H9 (cell line): ENCODE results near the gene TTC23L. TPM values are rescaled to one million over a fixed set of nuclear protein-coding genes. Genes with fewer than 3 reads are reported as not detected.

Source experiments
- DNase-seq: peaks from one replicate; pipeline ENCODE4 v3.0.0-alpha.2; 2017
- H2AFZ ChIP-seq: one replicate; pipeline ENCODE4 v1.6.1; 2013; ENCODE audit warnings: mild to moderate bottlenecking, low read length, control low read depth, moderate library complexity
- H2AK5ac ChIP-seq: 2 replicates; pipeline ENCODE4 v1.6.1; 2013; ENCODE audit warnings: low read length, control low read depth, mixed read lengths; ENCODE audit not compliant: insufficient read length
- H2BK120ac ChIP-seq: one replicate; pipeline ENCODE4 v1.6.1; 2013; ENCODE audit warnings: low read depth, mild to moderate bottlenecking, low read length, control low read depth, inconsistent platforms; ENCODE audit not compliant: poor library complexity, severe bottlenecking
- H2BK12ac ChIP-seq: 2 replicates; pipeline ENCODE4 v1.6.1; 2013; ENCODE audit warnings: low read length, control low read depth, mixed read lengths, low read depth; ENCODE audit not compliant: insufficient read length
- H2BK15ac ChIP-seq: 2 replicates; pipeline ENCODE4 v1.6.1; 2013; ENCODE audit warnings: low read depth, low read length, control low read depth
- H2BK20ac ChIP-seq: one replicate; pipeline ENCODE4 v1.6.1; 2013; ENCODE audit warnings: low read depth, mild to moderate bottlenecking, low read length, control low read depth, inconsistent platforms; ENCODE audit not compliant: poor library complexity, severe bottlenecking
- H2BK5ac ChIP-seq: 2 replicates; pipeline ENCODE4 v1.6.1; 2013; ENCODE audit warnings: low read length, control low read depth, mixed read lengths; ENCODE audit not compliant: insufficient read length
- H3K14ac ChIP-seq: 2 replicates; pipeline ENCODE4 v1.6.1; 2013; ENCODE audit warnings: low read length, control low read depth; ENCODE audit not compliant: insufficient read depth
- H3K18ac ChIP-seq: 2 replicates; pipeline ENCODE4 v1.6.1; 2013; ENCODE audit warnings: low read depth, mild to moderate bottlenecking, mixed read lengths, low read length, control low read depth; ENCODE audit not compliant: insufficient read length
- H3K23ac ChIP-seq: 2 replicates; pipeline ENCODE4 v1.6.1; 2013; ENCODE audit warnings: low read length, control low read depth, mixed read lengths, low read depth; ENCODE audit not compliant: insufficient read length
- H3K23me2 ChIP-seq: 2 replicates; pipeline ENCODE4 v1.6.1; 2013; ENCODE audit warnings: low read depth, mild to moderate bottlenecking, mixed read lengths, low read length, control low read depth; ENCODE audit not compliant: insufficient read length, poor library complexity, severe bottlenecking
- H3K27ac ChIP-seq: 2 replicates; pipeline ENCODE4 v1.5.1; 2013; ENCODE audit warnings: low read length, control low read depth, mixed read lengths, low read depth; ENCODE audit not compliant: insufficient read length
- H3K27me3 ChIP-seq: 2 replicates; pipeline ENCODE4 v1.6.1; 2013; ENCODE audit warnings: low read length, control low read depth, inconsistent platforms; ENCODE audit not compliant: insufficient read depth
- H3K4ac ChIP-seq: 2 replicates; pipeline ENCODE4 v1.6.1; 2013; ENCODE audit warnings: low read depth, mild to moderate bottlenecking, control low read depth, inconsistent platforms, low read length, moderate library complexity
- H3K4me1 ChIP-seq: 2 replicates; pipeline ENCODE4 v1.6.1; 2013; ENCODE audit warnings: low read length, control low read depth, inconsistent platforms; ENCODE audit not compliant: insufficient read depth
- H3K4me2 ChIP-seq: 2 replicates; pipeline ENCODE4 v1.6.1; 2013; ENCODE audit warnings: low read length, control low read depth, mixed read lengths; ENCODE audit not compliant: insufficient read length, insufficient read depth
- H3K56ac ChIP-seq: 2 replicates; pipeline ENCODE4 v1.6.1; 2013; ENCODE audit warnings: low read depth, mild to moderate bottlenecking, mixed read lengths, low read length, control low read depth; ENCODE audit not compliant: insufficient read length
- H3K79me1 ChIP-seq: 2 replicates; pipeline ENCODE4 v1.6.1; 2013; ENCODE audit warnings: low read depth, mild to moderate bottlenecking, moderate library complexity, low read length, control low read depth, inconsistent platforms; ENCODE audit not compliant: insufficient read depth, poor library complexity, severe bottlenecking
- H3K79me2 ChIP-seq: 2 replicates; pipeline ENCODE4 v1.6.1; 2013; ENCODE audit warnings: low read length, control low read depth, inconsistent platforms; ENCODE audit not compliant: insufficient read depth
- H3K9ac ChIP-seq: 2 replicates; pipeline ENCODE4 v1.6.1; 2013; ENCODE audit warnings: low read length, control low read depth, mixed read lengths; ENCODE audit not compliant: insufficient read length; ENCODE audit errors: extremely low read depth
- H3K9me3 ChIP-seq: one replicate; pipeline ENCODE4 v1.6.1; 2013; ENCODE audit warnings: low read depth, low read length, inconsistent platforms; ENCODE audit not compliant: control insufficient read depth
- H3T11ph ChIP-seq: one replicate; pipeline ENCODE4 v1.6.1; 2013; ENCODE audit warnings: mild to moderate bottlenecking, low read length, control low read depth, inconsistent platforms
- H4K20me1 ChIP-seq: one replicate; pipeline ENCODE4 v1.6.1; 2013; ENCODE audit not compliant: control insufficient read depth, insufficient read length, insufficient read depth
- H4K5ac ChIP-seq: 2 replicates; pipeline ENCODE4 v1.6.1; 2013; ENCODE audit warnings: low read depth, mild to moderate bottlenecking, mixed read lengths, low read length, control low read depth; ENCODE audit not compliant: insufficient read length
- H4K8ac ChIP-seq: replicated peaks from 2 replicates; pipeline ENCODE4 v1.6.1; 2013; ENCODE audit warnings: low read length, control low read depth, mixed read lengths, low read depth; ENCODE audit not compliant: insufficient read length
- H4K91ac ChIP-seq: 2 replicates; pipeline ENCODE4 v1.6.1; 2013; ENCODE audit warnings: low read depth, mild to moderate bottlenecking, moderate library complexity, mixed read lengths, low read length, control low read depth; ENCODE audit not compliant: insufficient read length
- H3K27ac Mint-ChIP-seq, 3 experiments: 2 replicates in 2 of 3; 3 replicates in 1 of 3; pipeline ENCODE4 v1.8.0; 2020 to 2021; ENCODE audit warnings: mixed read lengths in 3 of 3, mild to moderate bottlenecking in 1 of 3, moderate library complexity in 1 of 3
- H3K27me3 Mint-ChIP-seq: 2 replicates; pipeline ENCODE4 v1.8.0; 2021; ENCODE audit warnings: low read depth, mild to moderate bottlenecking, moderate library complexity, mixed read lengths
- H3K36me3 Mint-ChIP-seq, 3 experiments: 2 replicates in 2 of 3; 3 replicates in 1 of 3; pipeline ENCODE4 v1.8.0; 2020 to 2021; ENCODE audit warnings: low read depth in 3 of 3, mixed read lengths in 3 of 3; ENCODE audit not compliant: insufficient read depth in 1 of 3
- H3K4me1 Mint-ChIP-seq, 2 experiments: 2 replicates each; pipeline ENCODE4 v1.8.0; 2020; ENCODE audit warnings: mixed read lengths in 2 of 2
- H3K4me3 Mint-ChIP-seq, 2 experiments: 2 replicates in 1 of 2; 3 replicates in 1 of 2; pipeline ENCODE4 v1.8.0; 2020 to 2021; ENCODE audit warnings: mild to moderate bottlenecking in 2 of 2, mixed read lengths in 2 of 2, moderate library complexity in 1 of 2
- H3K9me3 Mint-ChIP-seq, 2 experiments: 2 replicates in 1 of 2; 3 replicates in 1 of 2; pipeline ENCODE4 v1.8.0; 2020; ENCODE audit warnings: mild to moderate bottlenecking in 2 of 2, mixed read lengths in 2 of 2, moderate library complexity in 1 of 2
- WGBS: extraction: QIAGEN DNeasy Blood & Tissue Kit; methylation state at CpG from one replicate; pipeline ENCODE4 v1.1.7; 2013; ENCODE audit warnings: missing lambda C conversion rate, low lambda C conversion rate, mixed read lengths; ENCODE audit not compliant: insufficient read length; ENCODE audit errors: extremely low coverage; 5-methylcytosine and 5-hydroxymethylcytosine counted together
- total RNA-seq: library from RNA; stranded (reverse); gene quantifications from 2 replicates; pipeline ENCODE4 v1.2.1, GENCODE V29; 2021
- TF ChIP-seq, protein P1 (sequence below): fragments of 200-600 bp; sonication (generic); conservative IDR thresholded peaks from 3 replicates; pipeline ENCODE4 v1.8.0; 2021; ENCODE audit warnings: antibody characterized with exemption, mild to moderate bottlenecking

TTC23L gene
- total RNA-seq, 1 experiment from 2014 or later = 0.96 TPM

DNA sequence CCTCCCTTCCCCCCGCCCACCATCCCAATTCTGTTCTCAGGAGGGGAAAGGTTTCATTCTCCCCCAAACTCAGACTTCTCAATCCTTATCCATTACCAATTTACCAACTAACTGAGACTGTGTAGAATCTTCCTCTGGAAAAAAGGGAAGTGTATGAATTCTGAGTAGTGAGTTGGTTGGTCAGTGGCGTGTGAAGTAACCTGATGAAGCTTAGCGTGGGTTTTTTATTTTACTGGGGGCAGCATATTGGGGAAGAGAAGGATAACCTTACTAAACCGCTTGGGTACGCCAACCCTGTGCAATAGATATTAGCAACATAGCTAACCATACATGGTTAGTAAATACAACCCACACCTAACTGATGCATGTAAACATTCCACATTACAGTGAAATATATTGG lies 89.3 kb downstream of the TTC23L start:
- no peak overlapping the region for H2AFZ ChIP-seq
- no peak overlapping the region for H3K14ac ChIP-seq
- H2BK120ac ChIP-seq = no peak overlapping the region
- H3K4ac ChIP-seq = no peak overlapping the region
- no peak overlapping the region for H2BK20ac ChIP-seq
- no peak overlapping the region for H2BK15ac ChIP-seq
- H2BK5ac ChIP-seq = no peak overlapping the region
- Mint-ChIP-seq H3K27me3 (no peaks in the 10 kb centered on the region), H3K4me3 (no peak overlapping the region), H3K36me3 (peaks cover 18 to 45% (median 40%) of the 10 kb centered on the region in 3 experiments), H3K27ac (peak overlapping the region in 1 of 3 experiments; percentile 37; a peak in 1 of 7 replicates), H3K4me1 (peaks cover 17 to 23% of the 10 kb centered on the region in 2 experiments), H3K9me3 (no peaks in the 10 kb centered on the region; a peak in 1 of 5 replicates)
- no peaks in the 10 kb centered on the region for H3K9me3 ChIP-seq
- no peak overlapping the region for H4K5ac ChIP-seq
- H2AK5ac ChIP-seq = no peak overlapping the region
- H3K4me1 ChIP-seq = no peaks in the 10 kb centered on the region; the same call in 1 of the 2 replicates
- no peaks in the 10 kb centered on the region for H3K27me3 ChIP-seq
- H3K18ac ChIP-seq = no peak overlapping the region
- H3K23me2 ChIP-seq = peaks cover 6% of the 10 kb centered on the region
- H4K20me1 ChIP-seq = no peaks in the 10 kb centered on the region
- no peak for DNase-seq
- TF ChIP-seq, protein P1, sequence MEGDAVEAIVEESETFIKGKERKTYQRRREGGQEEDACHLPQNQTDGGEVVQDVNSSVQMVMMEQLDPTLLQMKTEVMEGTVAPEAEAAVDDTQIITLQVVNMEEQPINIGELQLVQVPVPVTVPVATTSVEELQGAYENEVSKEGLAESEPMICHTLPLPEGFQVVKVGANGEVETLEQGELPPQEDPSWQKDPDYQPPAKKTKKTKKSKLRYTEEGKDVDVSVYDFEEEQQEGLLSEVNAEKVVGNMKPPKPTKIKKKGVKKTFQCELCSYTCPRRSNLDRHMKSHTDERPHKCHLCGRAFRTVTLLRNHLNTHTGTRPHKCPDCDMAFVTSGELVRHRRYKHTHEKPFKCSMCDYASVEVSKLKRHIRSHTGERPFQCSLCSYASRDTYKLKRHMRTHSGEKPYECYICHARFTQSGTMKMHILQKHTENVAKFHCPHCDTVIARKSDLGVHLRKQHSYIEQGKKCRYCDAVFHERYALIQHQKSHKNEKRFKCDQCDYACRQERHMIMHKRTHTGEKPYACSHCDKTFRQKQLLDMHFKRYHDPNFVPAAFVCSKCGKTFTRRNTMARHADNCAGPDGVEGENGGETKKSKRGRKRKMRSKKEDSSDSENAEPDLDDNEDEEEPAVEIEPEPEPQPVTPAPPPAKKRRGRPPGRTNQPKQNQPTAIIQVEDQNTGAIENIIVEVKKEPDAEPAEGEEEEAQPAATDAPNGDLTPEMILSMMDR = no peak
- H3T11ph ChIP-seq = no peak overlapping the region
- H4K8ac ChIP-seq = no peak overlapping the region
- H3K79me2 ChIP-seq = peaks cover 8% of the 10 kb centered on the region; the same call in 1 of the 2 replicates
- H3K56ac ChIP-seq = no peak overlapping the region
- H3K23ac ChIP-seq = no peak overlapping the region
- H3K79me1 ChIP-seq = peaks cover 7% of the 10 kb centered on the region
- H3K9ac ChIP-seq = no peak overlapping the region
- H4K91ac ChIP-seq = no peak overlapping the region
- H2BK12ac ChIP-seq = no peak overlapping the region
- H3K27ac ChIP-seq = no peak overlapping the region
- no CpG with 5 or more reads among the region's 5 CpGs for WGBS
- H3K4me2 ChIP-seq = no peak overlapping the region
